ENCODE measurements around the gene NDUFA1. TPM values are rescaled to one million over a fixed set of nuclear protein-coding genes. Genes with fewer than 3 reads are reported as not detected.

NDUFA1 gene
- total and polyA plus RNA-seq, 10 of the 15 experiments (the other 5 are each of a cell fraction or from before 2014, with no cell fraction given): 113 to 1,113 (median 306) TPM

- no peak overlapping the region for H3K9ac ChIP-seq (ENCODE audit: control insufficient read depth, insufficient read depth, low read length)
- ChIA-PET SMC1A (ENCODE audit: uncharacterized antibody, unreplicated experiment) (interaction anchor here (0.5 to 1.6 kb wide), 4 partner anchors 37 to 269 kb away, joined by 3 to 4 read pairs (median 3); partner anchors contain the start of gene RPL39), RAD21 (ENCODE audit: unreplicated experiment) (interaction anchor here (0.8 to 1.3 kb wide), 5 partner anchors 10 to 125 kb away, joined by 3 to 5 read pairs (median 4); partner anchors contain the start of gene RPL39), CTCF (interaction anchor here (0.6 to 2.8 kb wide), 14 partner anchors 9 to 680 kb away, joined by 3 to 8 read pairs (median 4); no protein-coding TSS in a partner anchor), POLR2A (interaction anchor here (0.6 to 0.7 kb wide), 4 partner anchors 9 to 625 kb away, joined by 3 to 5 read pairs (median 4); no protein-coding TSS in a partner anchor)
- no peak overlapping the region for H3K4me3 ChIP-seq
- no peak overlapping the region for H3K4me2 ChIP-seq (ENCODE audit: control insufficient read depth, insufficient read depth)
- ATAC-seq (no peak), FAIRE-seq (no peak), DNase-seq (ENCODE audit: low read depth, low spot score) (no peak)
- BruUV-seq (replicated peaks): no TSS peak
- intact Hi-C loops (cut with micrococcal nuclease; ENCODE audit: unreplicated experiment) (no loop called here), in situ Hi-C loops (cut with MboI) (no loop called here)
- no peak for TF ChIP-seq CTCF (IDR thresholded peaks at IDR 0.05 in 2 of 3, conservative IDR thresholded peaks at IDR 0.05 in 1 of 3; ENCODE audit: control insufficient read depth in 2 of 3, extremely low read depth in 1 of 3, insufficient read depth in 1 of 3, low read depth in 3 of 3, low read length in 3 of 3)
- no peak for TF ChIP-seq BRCA1 (IDR thresholded peaks at IDR 0.05; ENCODE audit: low read depth, low read length)
- no peak for TF ChIP-seq FOXM1 (IDR thresholded peaks at IDR 0.05; ENCODE audit: low read depth, low read length)
- TF ChIP-seq BACH1 (IDR thresholded peaks at IDR 0.05; ENCODE audit: borderline replicate concordance): no peak
- no peak for TF ChIP-seq CBFB (IDR thresholded peaks at IDR 0.05; ENCODE audit: low read depth)
- no peak for TF ChIP-seq CREM (IDR thresholded peaks at IDR 0.05; ENCODE audit: low read depth)
- no peak overlapping the region for H3K27ac ChIP-seq (ENCODE audit: control insufficient read depth, insufficient read depth)
- H3K9me3 ChIP-seq (replicated peaks; ENCODE audit: control insufficient read depth, insufficient read depth, low read length): no peaks in the 10 kb centered on the region
- H3K79me2 ChIP-seq (ENCODE audit: control insufficient read depth, insufficient read depth, low read length): peaks cover under 1% of the 10 kb centered on the region
- peaks cover 0 to 4% of the 10 kb centered on the region in 2 experiments; a peak in 1 of 4 replicates for H3K36me3 ChIP-seq (ENCODE audit: control insufficient read depth in 2 of 2, insufficient read depth in 2 of 2, low read length in 1 of 2)
- H3K27me3 ChIP-seq (replicated peaks in 1 of 2; ENCODE audit: control insufficient read depth in 2 of 2, insufficient read depth in 2 of 2, low read length in 1 of 2): no peaks in the 10 kb centered on the region
- no peaks in the 10 kb centered on the region for H4K20me1 ChIP-seq (ENCODE audit: control insufficient read depth, insufficient read depth)
- H3K4me1 ChIP-seq (ENCODE audit: control insufficient read depth, insufficient read depth, low read length): peaks cover 10% of the 10 kb centered on the region
- no peak overlapping the region for H2AFZ ChIP-seq (ENCODE audit: control insufficient read depth, low read depth, low read length)
- WGBS (ENCODE audit: insufficient coverage, insufficient replicate concordance, low lambda C conversion rate, missing lambda C conversion rate): 68% methylated on average over 1 of the region's 2 CpGs
These were observed 7.1 kb downstream of the NDUFA1 start for GRCh38 chrX:119878740-119879139.
